GM18526 (cell line): ENCODE data around the gene TAF10.

ENCODE experiments used
- POLR2A ChIP-seq: IDR thresholded peaks from 3 replicates; pipeline ENCODE4 v1.6.1; 2011; ENCODE audit not compliant: insufficient read length; ENCODE audit errors: extremely low read depth

Gene TAF10

DNA sequence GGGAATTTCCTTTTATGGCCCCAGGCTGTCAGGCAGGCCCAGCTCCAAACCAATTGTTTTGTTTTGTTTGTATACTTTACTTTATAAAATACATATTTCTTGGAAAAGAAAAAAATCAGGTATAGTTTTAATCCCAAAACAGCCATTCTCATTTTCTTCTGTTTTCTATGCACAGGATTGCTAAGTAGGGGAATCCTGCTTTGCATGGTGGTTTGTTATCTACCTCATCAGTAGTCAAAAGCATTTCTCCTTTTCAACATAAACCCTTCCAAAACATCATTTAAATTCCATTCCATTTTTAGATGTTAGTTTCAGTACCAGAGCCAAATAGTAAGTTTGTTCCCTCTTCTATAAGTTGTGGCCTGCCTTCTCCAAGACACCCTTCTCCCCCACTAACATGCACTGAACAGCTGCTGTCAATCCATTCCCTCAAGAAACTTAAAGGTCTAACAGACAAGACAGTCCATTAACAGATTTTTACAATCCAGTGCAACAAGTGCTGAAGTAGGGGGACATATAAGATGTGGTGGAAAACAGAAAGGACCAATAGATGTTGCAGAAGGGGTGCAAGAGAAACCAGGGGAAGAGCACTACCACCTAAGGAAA is 4.7 kb downstream of the TAF10 start:
- TF ChIP-seq POLR2A = no peak

DNA sequence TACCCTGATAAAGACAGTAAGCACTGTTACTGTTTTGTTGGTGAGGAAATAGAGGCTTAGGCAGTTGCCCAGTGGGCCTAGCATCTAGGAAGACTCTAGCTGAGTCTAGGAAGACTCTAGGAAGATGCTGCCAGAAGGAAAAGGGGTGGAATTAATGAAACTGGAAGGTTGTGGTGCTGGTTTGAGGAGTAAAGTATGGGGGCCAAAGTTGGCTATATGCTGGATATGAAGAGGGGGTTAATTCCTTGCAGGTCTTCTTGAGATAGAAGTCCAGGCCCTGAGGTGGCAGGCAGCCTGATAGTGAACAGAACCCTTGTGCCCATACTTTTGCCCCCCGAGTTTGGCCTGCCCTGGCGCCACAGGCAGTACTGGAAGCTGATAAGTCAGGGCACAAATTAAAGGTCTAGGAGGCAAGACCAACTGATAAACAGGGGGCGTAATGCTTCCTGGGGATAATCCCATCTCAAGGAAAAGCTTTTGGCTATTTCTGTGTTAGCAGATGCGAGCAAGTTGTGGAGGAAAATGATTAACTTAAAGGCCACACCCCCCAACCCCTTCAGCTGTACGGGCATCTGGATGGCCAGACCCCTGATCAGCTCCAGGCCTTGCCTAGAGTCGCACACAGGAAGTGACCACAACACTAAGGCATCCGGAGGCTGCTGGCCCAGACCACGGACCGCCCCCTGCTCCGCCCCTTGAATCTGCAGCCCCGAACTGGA is 5.4 kb downstream of the TAF10 start:
- peak; percentile 34 for TF ChIP-seq POLR2A

- TF ChIP-seq POLR2A = no peak
Measured at GRCh38 chr11:6604790-6605189, 7.2 kb downstream of the TAF10 start.

DNA sequence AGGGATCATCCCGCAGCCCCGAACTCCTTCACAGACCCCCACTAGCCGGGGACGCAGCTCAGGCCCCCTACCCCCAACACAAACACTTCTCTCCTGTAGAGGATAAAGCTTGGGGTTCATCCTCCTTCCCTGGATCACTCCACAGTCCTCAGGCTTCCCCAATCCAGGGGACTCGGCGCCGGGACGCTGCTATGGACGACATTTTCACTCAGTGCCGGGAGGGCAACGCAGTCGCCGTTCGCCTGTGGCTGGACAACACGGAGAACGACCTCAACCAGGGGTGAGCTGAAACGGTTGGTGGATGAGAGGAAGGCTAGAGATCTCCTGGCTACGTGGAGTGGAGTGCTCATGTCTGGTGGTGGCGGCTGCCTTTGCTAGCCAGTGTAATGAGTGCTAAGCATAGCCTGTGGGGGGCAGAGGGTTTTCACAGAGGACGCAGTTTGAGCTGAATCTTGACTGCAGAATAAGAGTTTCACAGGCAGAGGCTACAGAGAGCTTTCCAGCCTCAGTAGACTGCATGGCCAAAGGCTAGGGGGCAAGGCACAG is 7.9 kb downstream of the TAF10 start:
- TF ChIP-seq POLR2A = no peak

GRCh38 chr11:6603287-6604080 is 8.5 kb downstream of the TAF10 start, which contains the start of the genes ILK and RRP8:
TSS of gene ILK (plus strand) at chr11:6603774. CDS start at chr11:6604272, 498 bp downstream.
TSS of gene RRP8 (minus strand) at chr11:6603616. CDS start at chr11:6603502, 114 bp downstream.
- TF ChIP-seq POLR2A = peak; percentile 79

DNA sequence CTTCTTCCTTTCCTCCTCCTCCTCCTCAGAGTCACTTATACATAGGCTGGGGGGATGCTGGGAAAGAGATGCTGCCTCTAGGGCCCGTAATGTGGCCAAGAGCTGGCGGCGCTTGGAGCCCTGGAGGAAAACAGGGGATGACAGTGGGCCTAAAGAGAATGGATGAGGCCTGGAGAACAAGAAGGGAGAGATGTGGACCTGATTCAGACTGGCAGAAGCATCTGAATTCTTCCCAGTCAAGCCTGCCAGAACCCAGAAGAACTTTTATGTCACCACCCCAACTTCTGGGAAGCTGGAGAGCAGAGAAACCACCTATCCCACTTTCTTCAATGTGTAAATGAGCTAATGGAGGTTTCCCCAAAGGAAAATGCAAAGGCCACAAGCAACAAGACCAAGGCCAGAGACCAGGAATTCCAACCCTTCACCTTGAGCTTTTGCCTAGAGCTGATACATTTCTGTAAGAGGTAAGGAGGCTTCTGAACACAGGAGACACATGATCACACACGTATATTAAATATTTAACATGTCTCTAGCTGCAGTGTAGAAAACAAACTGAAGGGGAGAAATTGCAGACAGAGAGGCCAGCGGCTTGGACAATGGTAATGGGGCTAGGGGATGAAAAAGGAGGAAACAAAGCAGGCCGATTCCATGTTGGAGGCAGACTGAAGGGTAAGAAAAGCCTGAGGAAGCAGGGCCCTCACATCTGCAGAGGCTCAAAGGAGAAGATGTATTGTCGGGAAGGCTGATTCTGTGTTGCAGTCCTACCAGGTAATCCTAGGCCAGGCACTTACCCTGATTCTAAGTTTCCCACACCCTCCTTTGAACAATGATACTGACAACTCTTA is 9.7 kb downstream of the TAF10 start:
- TF ChIP-seq POLR2A = no peak

- no peak for TF ChIP-seq POLR2A
Measured at GRCh38 chr11:6601041-6601461, 11.0 kb downstream of the TAF10 start.

DNA sequence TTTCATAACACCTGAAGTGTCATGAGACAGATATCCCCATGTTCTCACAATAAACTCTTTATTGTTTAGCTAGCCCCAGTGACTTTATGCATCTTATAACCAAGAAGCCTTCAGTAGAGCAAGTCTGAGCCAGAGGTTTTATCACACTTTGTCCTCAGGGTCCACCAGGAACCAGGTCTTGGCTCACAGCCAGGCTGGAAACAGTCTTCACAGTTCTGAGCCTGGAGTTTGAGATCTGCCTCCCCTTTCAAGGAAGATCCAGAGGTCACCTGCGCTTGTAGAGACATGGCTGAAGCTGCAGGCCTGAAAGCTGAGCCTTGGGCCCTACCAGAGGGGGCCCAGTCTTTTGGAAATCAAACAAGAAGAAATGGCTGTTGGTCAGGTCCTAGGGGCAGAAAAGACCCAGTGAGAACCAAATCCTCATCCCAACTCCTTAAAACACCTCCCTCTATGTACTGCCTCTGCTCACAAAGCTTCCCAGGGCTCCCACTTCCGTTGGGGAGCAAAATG is 12.1 kb downstream of the TAF10 start:
- no peak for TF ChIP-seq POLR2A

GRCh38 chr11:6599449-6599848 is 12.6 kb downstream of the TAF10 start:
- no peak for TF ChIP-seq POLR2A

GRCh38 chr11:6598555-6598954 is 13.5 kb downstream of the TAF10 start:
- no peak for TF ChIP-seq POLR2A

DNA sequence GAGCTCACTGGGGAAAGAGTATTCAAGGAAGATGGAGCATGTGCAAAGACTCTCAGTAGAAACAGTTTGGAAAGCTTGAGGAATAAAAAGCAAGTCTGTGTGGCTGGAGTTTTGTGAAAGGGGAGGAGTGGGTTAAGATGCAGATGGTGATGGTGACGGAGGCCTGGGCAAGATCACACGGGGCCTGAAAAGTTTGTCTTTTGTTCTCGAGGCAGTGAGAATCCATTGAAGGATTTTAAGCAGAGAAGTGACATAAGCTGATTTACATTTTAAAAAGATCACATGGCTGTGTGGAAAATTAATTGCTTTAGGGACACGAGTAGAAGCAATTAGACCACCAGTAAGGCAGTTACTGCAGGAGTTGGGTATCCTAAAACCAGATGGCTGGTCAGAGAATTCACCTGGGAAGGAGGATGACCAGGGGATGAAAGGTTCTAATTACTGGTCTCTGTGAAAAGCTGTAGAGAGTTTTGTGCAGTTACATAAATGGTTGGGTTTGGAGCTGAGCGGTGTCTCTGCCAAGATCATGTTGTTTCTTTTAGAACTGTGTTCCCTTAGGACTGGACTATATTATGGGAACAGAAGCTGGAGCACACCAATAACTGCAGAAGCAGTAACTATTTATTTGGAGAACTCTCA is 15.7 kb downstream of the TAF10 start:
- no peak for TF ChIP-seq POLR2A

GRCh38 chr11:6594142-6594768 is 17.8 kb downstream of the TAF10 start:
- TF ChIP-seq POLR2A = no peak

DNA sequence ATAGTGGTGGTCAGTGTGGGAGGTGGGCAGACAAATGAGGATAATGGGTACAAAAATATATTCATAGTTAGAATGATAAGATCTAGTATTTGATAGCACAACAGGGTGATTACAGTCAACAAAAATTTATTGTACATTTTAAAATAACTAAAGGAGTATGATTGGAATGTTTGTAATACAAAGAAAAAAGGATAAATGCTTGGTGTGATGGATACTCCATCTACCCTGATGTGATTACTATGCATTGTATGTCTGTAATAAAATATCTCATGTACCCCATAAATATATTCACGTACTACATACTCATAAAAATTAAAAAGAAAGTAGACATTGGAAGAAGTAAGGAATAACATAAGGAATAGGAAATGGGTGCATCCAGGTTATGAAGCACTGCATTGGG is 24.0 kb downstream of the TAF10 start:
- TF ChIP-seq POLR2A = no peak
